CD4-positive, alpha-beta T cell treated with Interleukin-21 for 1 hour (primary cell): ENCODE measurements around the gene ATP10A.

Source experiments
- DNase-seq: peaks from one replicate; pipeline ENCODE4 v3.0.0-alpha.2; 2020

The ATP10A gene

GRCh38 chr15:25677719-25678499, 185.2 kb downstream of the ATP10A start:
- DNase-seq, result no peak

- no peak for DNase-seq
These were observed 187.1 kb downstream of the ATP10A start for GRCh38 chr15:25676070-25676469.

GRCh38 chr15:25675396-25675795, 187.7 kb downstream of the ATP10A start:
- DNase-seq, result no peak

- DNase-seq, result no peak
These were observed 188.2 kb downstream of the ATP10A start for GRCh38 chr15:25674913-25675312.

GRCh38 chr15:25673972-25674371, 189.2 kb downstream of the ATP10A start:
- DNase-seq, result no peak

GRCh38 chr15:25673351-25673750, 189.8 kb downstream of the ATP10A start:
- no peak for DNase-seq

- no peak for DNase-seq
These were observed 192.0 kb downstream of the ATP10A start for GRCh38 chr15:25671132-25671531.

- no peak for DNase-seq
These were observed 192.5 kb downstream of the ATP10A start for GRCh38 chr15:25670621-25671020.

GRCh38 chr15:25670025-25670554, 193.0 kb downstream of the ATP10A start:
- no peak for DNase-seq

GRCh38 chr15:25668901-25669300, 194.2 kb downstream of the ATP10A start:
- DNase-seq, result no peak

- DNase-seq, result no peak
These were observed 194.8 kb downstream of the ATP10A start for GRCh38 chr15:25668236-25668795.

GRCh38 chr15:25667829-25668228, 195.3 kb downstream of the ATP10A start:
- no peak for DNase-seq

GRCh38 chr15:25665913-25666312, 197.2 kb downstream of the ATP10A start:
- DNase-seq, result no peak

GRCh38 chr15:25664761-25665160, 198.4 kb downstream of the ATP10A start:
- no peak for DNase-seq

GRCh38 chr15:25663515-25663914, 199.6 kb downstream of the ATP10A start:
- no peak for DNase-seq

GRCh38 chr15:25661898-25662297, 201.2 kb downstream of the ATP10A start:
- no peak for DNase-seq

GRCh38 chr15:25659251-25659650, 203.9 kb downstream of the ATP10A start:
- no peak for DNase-seq

GRCh38 chr15:25658560-25658959, 204.6 kb downstream of the ATP10A start:
- no peak for DNase-seq

GRCh38 chr15:25655207-25655948, 207.7 kb downstream of the ATP10A start:
- DNase-seq, result no peak

GRCh38 chr15:25653371-25653770, 209.8 kb downstream of the ATP10A start:
- DNase-seq, result no peak

- no peak for DNase-seq
These were observed 210.4 kb downstream of the ATP10A start for GRCh38 chr15:25652704-25653103.

GRCh38 chr15:25649390-25649789, 213.7 kb downstream of the ATP10A start:
- DNase-seq, result no peak

GRCh38 chr15:25643120-25643519, 220.0 kb downstream of the ATP10A start:
- DNase-seq, result no peak

GRCh38 chr15:25641762-25642161, 221.4 kb downstream of the ATP10A start:
- no peak for DNase-seq
